Measurements from ENCODE around the gene PCSK7.

DNA sequence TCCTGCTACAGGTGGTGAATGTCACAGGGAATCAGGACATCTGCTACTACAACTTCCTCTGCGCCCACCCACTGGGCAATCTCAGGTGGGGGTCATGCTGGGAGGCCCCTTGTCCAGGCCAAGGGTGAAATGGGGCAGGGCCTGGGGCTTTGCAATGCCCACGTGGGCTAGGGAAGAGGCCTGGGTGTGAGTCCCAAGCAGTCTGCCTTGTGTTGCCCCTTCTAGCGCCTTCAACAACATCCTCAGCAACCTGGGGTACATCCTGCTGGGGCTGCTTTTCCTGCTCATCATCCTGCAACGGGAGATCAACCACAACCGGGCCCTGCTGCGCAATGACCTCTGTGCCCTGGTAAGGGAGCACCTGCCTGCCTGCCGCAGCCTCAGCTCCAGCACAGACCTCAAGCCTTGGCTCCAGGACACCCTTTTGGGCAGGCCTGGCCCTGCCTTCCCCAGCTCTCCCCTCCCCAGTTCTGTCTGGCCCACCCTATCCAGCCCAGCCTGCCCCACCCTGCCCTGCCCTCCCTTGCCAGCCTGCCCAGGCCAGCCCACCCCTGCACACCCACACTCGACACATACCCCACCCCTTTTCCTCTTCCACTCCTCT lies 41.8 kb downstream of the PCSK7 start:
- TF ChIP-seq, protein P1, sequence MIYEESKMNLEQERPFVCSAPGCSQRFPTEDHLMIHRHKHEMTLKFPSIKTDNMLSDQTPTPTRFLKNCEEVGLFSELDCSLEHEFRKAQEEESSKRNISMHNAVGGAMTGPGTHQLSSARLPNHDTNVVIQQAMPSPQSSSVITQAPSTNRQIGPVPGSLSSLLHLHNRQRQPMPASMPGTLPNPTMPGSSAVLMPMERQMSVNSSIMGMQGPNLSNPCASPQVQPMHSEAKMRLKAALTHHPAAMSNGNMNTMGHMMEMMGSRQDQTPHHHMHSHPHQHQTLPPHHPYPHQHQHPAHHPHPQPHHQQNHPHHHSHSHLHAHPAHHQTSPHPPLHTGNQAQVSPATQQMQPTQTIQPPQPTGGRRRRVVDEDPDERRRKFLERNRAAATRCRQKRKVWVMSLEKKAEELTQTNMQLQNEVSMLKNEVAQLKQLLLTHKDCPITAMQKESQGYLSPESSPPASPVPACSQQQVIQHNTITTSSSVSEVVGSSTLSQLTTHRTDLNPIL (CRISPR knock-in tag; IDR thresholded peaks at IDR 0.05; ENCODE audit: low read depth) = no peak
- TF ChIP-seq RARB (CRISPR knock-in tag; IDR thresholded peaks at IDR 0.05) = no peak
- TF ChIP-seq, protein P2, sequence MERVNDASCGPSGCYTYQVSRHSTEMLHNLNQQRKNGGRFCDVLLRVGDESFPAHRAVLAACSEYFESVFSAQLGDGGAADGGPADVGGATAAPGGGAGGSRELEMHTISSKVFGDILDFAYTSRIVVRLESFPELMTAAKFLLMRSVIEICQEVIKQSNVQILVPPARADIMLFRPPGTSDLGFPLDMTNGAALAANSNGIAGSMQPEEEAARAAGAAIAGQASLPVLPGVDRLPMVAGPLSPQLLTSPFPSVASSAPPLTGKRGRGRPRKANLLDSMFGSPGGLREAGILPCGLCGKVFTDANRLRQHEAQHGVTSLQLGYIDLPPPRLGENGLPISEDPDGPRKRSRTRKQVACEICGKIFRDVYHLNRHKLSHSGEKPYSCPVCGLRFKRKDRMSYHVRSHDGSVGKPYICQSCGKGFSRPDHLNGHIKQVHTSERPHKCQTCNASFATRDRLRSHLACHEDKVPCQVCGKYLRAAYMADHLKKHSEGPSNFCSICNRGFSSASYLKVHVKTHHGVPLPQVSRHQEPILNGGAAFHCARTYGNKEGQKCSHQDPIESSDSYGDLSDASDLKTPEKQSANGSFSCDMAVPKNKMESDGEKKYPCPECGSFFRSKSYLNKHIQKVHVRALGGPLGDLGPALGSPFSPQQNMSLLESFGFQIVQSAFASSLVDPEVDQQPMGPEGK (CRISPR knock-in tag; IDR thresholded peaks at IDR 0.05; ENCODE audit: borderline replicate concordance) = no peak
- no peak for TF ChIP-seq ZNF565 (CRISPR knock-in tag; conservative IDR thresholded peaks at IDR 0.05; ENCODE audit: low read depth)
- TF ChIP-seq, protein P3, sequence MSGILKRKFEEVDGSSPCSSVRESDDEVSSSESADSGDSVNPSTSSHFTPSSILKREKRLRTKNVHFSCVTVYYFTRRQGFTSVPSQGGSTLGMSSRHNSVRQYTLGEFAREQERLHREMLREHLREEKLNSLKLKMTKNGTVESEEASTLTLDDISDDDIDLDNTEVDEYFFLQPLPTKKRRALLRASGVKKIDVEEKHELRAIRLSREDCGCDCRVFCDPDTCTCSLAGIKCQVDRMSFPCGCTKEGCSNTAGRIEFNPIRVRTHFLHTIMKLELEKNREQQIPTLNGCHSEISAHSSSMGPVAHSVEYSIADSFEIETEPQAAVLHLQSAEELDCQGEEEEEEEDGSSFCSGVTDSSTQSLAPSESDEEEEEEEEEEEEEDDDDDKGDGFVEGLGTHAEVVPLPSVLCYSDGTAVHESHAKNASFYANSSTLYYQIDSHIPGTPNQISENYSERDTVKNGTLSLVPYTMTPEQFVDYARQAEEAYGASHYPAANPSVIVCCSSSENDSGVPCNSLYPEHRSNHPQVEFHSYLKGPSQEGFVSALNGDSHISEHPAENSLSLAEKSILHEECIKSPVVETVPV (CRISPR knock-in tag; IDR thresholded peaks at IDR 0.05) = no peak
- no peak for TF ChIP-seq TCF4 (CRISPR knock-in tag; IDR thresholded peaks at IDR 0.05; ENCODE audit: borderline replicate concordance)
- no peak for TF ChIP-seq SNAI2 (CRISPR knock-in tag; IDR thresholded peaks at IDR 0.05)
- no peak for TF ChIP-seq ZFP30 (CRISPR knock-in tag; IDR thresholded peaks at IDR 0.05)
- no peak for TF ChIP-seq ZNF70 (CRISPR knock-in tag; IDR thresholded peaks at IDR 0.05)

All from SK-N-SH treated with all-trans-retinoic acid at 6 μM for 48 hours (cell line).